ENCODE results near the gene SEH1L.
A peak's percentile ranks its signal among the peaks of the same experiment; 100 is the strongest.
"Not testable (repeated sequence)": the region's sequence is repeated elsewhere in the genome, so short reads cannot be mapped to it uniquely, and the experiment has no call there.

Gene SEH1L, protein sequence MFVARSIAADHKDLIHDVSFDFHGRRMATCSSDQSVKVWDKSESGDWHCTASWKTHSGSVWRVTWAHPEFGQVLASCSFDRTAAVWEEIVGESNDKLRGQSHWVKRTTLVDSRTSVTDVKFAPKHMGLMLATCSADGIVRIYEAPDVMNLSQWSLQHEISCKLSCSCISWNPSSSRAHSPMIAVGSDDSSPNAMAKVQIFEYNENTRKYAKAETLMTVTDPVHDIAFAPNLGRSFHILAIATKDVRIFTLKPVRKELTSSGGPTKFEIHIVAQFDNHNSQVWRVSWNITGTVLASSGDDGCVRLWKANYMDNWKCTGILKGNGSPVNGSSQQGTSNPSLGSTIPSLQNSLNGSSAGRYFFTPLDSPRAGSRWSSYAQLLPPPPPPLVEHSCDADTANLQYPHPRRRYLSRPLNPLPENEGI

GRCh38 chr18:12947285-12948049 is at the start of gene SEH1L:
SEH1L (plus strand) TSS chr18:12948011; CDS start chr18:12948122, 111 bp downstream.
- DNase-seq = peak; percentile 92

- DNase-seq = not testable (repeated sequence)
Observed at GRCh38 chr18:12901208-12901607, 46.6 kb upstream of the SEH1L start.

GRCh38 chr18:12904012-12904516 is 43.7 kb upstream of the SEH1L start:
- no peak for DNase-seq

DNA sequence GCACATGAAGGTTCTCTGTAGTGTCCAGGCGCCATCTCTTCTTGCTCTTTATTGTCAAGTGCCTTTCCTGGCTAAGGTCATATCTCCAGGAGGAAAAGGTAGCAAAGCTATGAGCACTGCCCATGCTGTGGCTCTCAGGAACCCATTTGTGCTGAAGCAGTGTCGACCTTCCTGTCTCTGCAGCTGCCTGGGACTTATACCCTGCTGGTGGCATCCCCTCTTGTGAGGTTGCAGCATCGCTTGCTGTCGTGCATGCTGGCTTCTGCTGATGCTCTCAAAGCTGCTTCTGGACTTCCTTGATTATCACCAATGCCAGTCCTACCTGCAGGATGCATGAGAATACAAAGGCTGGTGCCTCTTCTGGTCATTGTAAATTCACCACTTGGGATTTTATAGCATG is 41.7 kb upstream of the SEH1L start:
- no peak for DNase-seq

DNA sequence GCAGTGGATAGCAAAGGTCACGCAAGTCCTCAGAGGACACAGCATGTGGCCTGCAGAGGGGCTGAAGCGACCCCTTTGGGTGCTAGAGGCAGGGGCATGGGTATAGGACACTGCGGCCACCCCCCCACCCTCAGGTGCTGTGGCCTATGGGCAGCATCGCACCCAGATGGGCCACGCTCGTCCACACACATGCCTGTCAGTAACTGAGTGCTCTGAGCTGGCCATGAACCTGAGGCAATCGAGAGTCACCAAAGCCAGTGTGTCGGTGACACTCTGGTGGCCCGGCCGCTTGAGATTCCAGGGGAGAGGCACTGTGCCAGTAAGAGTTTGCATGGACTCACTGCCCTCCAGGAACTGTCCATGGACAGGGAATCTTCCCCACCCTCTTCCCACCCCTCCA is 41.0 kb upstream of the SEH1L start:
- DNase-seq = no peak

DNA sequence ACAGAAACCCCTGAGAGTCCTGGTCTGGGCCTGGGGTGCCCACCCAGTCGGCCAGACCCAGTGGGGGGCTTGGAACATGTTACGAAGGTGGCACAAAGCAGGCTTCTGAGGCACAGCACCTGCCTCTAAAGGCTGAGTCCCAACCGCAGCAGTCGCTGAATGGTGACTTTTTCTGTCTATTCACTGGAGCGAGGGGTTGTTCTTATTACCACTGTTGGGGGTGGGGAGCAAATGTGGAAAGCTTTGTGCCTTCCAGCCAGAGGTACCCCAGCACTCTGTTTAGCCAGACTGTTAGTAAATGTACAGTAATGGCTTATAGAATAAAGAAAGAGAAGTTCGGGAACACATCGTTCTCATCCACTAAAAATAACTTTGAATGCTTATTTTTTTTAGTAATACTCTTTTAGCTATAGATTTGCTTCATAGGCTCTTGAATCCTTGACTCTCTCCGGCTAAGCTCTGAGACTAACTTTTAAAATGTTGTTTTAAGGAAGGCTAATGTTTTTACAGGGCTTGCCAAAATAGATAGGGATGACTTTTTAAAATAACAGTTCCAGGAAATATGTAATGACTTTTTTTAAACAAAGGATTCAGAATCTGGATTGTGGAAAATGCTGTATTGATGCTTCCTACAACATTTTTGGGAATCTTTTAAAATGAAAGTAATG is 40.4 kb upstream of the SEH1L start:
- no peak for DNase-seq

GRCh38 chr18:12908706-12909105 is 39.1 kb upstream of the SEH1L start:
- no peak for DNase-seq

GRCh38 chr18:12911025-12911928 is 36.5 kb upstream of the SEH1L start:
- DNase-seq = no peak

DNA sequence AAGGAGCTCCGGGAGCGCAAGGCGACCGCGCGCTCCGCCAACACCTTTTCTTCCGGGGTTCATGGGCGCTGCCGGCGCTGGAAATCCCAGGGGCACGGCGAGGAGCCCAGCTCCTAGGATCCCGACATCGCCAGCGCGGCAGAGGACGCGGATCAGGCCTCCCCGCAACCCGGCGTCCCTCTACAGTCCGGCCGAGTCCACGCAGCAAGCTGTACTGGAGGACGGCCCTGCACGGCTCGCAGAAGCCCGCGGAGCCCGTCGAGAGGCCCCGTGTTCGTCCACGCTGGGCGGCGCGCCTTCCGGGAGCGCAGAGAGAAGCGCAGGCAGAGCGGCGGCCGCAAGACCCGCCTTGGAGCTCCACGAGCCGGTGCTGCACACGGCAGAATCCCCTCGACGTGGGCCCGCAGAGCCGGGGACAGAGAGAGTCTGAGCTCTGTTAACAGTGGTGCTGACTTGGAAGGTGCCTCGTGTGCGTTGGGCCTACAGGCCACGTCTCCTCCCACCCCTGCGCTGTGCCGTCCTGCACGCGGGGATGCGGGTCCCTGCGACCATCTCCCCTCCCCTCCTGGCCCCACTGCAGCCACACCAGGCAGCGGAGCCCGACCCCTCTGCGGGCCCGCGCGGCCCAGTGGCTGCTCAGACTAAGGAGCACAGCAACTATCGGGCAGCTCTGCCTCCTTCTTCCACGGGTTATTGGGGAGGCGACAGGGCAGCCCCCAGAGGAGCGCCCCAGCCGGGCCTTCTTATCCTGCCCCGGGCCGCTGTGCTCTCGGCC is 35.7 kb upstream of the SEH1L start:
- no peak for DNase-seq

DNA sequence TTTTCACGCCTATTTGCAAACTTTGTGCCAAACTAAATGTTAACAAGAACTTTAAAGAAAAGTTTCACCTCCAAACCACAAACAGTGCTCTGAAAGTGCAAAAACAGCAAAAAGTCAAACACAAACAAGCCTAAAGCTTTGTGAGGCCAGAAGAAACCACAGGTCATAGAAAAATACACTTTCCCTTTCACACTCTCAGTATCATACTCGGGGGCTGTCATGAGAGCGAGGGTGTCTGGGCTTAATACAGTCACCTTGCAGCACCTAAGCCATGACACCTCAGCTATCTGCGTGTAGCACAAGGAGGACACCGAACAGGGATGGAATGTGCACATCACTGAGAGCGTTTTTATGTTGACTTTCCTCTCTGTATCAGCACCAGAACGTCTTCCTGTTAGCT is 26.6 kb upstream of the SEH1L start:
- no peak for DNase-seq

- no peak for DNase-seq
Observed at GRCh38 chr18:12922266-12922665, 25.5 kb upstream of the SEH1L start.

- no peak for DNase-seq
Observed at GRCh38 chr18:12924616-12925015, 23.2 kb upstream of the SEH1L start.

DNA sequence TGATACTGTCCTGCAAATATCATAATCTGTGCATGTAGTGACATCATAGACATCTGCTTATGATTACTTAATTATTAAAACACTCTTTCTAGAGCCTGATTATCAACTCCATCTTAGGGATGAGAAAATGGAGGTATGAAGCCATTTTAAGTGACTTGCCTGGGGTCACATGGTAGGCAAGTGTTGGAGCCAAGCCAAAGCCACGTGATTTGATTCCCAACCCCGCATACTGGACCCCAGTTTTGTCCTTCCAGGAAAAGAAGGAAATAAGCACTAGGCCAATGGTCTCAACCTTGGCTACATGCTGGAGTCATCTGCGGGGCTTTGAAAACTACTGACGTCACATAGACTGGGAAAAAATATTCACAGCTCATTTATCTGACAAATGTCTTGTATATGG is 19.6 kb upstream of the SEH1L start:
- no peak for DNase-seq

DNA sequence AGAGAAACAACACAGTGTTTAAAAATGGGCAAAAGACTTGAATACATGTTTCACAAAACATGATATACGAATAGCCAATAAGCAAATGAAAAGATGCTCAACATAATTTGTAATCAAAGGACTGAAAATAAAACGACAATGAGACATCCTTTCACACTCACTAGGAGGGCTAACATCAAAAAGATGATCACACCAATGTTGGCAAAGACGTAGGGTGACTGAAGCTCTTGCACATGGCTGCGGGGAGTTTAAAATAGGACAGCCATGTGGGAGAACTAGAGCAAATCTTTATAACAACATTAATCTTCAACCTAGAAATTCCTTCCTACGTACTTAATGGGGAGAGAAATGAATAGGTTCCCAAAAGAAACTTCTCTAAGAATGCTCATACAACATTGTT is 19.2 kb upstream of the SEH1L start:
- DNase-seq = no peak

DNA sequence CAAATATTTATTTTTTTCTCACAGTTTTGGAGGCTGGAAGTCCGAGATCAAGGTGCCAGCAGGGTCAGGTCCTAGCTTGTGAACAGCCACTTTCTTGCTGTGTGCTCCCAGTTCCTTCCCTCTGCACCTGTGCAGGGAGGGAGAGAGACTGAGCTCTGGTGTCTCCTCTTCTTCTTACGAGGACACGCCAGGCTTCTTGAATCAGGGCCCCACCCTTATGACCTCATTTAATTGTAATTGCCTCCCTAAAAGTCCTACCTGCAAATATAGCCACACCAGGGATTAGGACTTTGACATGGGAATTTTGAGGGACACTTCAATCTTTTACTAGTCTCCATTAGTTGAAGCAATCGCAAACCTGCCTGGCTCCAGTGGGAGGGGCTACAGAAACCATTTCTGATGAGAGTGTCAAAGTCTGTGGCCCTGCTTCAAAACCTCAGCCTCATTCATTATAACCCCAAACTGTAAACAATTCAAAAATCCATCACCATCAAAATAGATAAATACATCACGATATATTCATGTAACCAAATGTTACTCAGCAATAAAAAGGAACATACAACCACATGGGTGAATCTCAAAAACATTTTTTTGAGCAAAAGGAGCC is 18.2 kb upstream of the SEH1L start:
- DNase-seq = no peak

GRCh38 chr18:12930376-12930775 is 17.4 kb upstream of the SEH1L start:
- no peak for DNase-seq

DNA sequence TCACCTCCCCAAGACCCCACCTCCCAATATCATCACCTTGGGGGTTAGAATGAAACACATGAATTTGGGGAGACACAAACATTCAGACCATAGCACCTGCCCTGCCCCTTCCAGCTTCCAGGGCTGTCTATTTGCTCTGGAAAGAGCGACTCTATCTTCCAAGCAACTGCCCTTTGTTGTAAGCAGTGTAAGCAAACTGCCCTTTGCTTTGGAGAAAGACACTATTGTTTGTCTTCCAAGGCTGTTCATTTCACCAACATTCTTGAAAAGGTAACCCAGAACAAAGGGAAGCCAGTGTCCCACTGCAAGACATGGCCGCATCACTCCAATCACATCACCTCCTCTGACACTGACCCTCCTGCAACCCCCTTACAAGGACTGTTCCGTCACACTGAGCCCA is 16.9 kb upstream of the SEH1L start:
- no peak for DNase-seq

GRCh38 chr18:12933327-12933726 is 14.5 kb upstream of the SEH1L start:
- DNase-seq = no peak

DNA sequence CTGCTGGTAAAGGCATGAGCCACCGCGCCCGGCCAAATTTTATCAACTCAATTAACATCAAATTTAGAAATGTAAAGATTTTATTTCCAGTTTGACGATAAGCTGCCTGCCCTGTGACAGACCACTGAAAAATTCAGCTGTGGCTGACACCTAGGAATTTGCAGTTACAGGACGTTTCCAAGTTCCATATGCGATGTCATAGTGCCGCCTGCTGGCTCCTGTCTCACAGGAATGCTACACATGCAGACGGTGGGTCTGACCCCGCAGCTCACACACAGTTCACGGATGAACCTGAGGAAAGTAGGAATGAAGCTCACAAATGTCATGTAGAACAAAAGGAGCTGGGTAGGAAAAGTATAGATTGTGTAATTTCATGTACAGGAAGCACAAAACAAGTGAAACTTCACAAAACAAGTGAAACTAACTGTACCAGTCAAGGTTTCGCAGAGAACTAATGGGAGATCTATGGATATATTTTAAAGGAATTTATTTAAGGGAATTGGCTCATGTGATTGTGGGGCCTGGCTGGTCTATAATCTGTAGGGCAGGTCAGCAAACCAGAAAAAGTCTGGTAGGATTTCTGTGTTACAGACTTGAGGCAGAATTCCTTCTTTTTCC is 13.2 kb upstream of the SEH1L start:
- peak; percentile 52 for DNase-seq

GRCh38 chr18:12939162-12939561 is 8.6 kb upstream of the SEH1L start:
- DNase-seq = no peak

DNA sequence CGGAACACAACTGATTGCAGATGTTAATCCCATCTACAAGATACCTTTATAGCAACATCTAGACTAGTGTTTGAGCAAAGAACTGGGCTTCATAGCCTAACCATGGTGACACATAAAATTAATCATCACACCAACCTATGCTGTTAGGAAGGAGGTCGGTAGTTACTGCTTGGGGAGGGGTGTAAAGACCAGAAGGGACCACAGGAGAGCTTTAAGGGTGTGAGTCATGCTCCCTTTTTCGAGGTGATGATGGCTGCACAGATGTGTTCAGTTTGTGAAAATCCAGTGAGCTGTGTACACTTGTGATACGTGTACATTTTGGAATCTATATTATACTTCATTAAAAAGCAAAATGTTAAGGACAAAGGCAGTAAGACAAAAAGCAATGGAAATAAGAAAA is 4.6 kb upstream of the SEH1L start:
- DNase-seq = no peak
